ENCODE measurements around the gene FMNL2.

The FMNL2 gene

DNA sequence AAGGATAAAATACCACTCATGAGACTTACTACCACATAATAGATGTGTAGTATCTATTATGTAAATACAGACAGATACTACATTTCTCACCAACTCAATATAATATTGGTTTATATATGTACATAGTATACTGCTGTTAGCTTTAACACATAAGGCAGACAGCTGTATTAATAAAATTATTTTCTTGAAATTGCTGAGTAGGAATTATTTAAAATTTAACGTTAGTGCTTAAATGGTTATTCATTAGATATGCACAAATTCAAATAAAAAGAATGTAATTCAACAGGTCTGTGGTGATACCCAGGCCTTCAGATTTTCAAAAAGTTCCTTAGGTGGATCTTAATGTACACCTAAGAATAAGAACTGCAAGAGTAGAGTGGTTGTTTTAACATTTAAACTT, 323.2 kb downstream of the FMNL2 start:
- no peak overlapping the region for H3K27ac ChIP-seq
- TF ChIP-seq, protein P1, sequence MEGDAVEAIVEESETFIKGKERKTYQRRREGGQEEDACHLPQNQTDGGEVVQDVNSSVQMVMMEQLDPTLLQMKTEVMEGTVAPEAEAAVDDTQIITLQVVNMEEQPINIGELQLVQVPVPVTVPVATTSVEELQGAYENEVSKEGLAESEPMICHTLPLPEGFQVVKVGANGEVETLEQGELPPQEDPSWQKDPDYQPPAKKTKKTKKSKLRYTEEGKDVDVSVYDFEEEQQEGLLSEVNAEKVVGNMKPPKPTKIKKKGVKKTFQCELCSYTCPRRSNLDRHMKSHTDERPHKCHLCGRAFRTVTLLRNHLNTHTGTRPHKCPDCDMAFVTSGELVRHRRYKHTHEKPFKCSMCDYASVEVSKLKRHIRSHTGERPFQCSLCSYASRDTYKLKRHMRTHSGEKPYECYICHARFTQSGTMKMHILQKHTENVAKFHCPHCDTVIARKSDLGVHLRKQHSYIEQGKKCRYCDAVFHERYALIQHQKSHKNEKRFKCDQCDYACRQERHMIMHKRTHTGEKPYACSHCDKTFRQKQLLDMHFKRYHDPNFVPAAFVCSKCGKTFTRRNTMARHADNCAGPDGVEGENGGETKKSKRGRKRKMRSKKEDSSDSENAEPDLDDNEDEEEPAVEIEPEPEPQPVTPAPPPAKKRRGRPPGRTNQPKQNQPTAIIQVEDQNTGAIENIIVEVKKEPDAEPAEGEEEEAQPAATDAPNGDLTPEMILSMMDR (IDR thresholded peaks at IDR 0.05) = no peak

GRCh38 chr2:152661076-152661475, 326.1 kb downstream of the FMNL2 start:
- TF ChIP-seq, protein P1 (IDR thresholded peaks at IDR 0.05) = no peak
- Histone ChIP-seq H3K36me3 (peaks cover 100% of the 10 kb centered on the region), H3K9me3 (no peaks in the 10 kb centered on the region)

More for the DNA sequence above, 323.2 kb downstream of the FMNL2 start:
- Histone ChIP-seq H3K27me3 (no peaks in the 10 kb centered on the region), H3K4me1 (ENCODE audit: control insufficient read depth in 1 of 2, insufficient read depth in 1 of 2, low read depth in 1 of 2, low read length in 1 of 2) (no peaks in the 10 kb centered on the region), H3K36me3 (peaks cover 99% of the 10 kb centered on the region), H3K4me3 (ENCODE audit: low read depth in 1 of 2, low read length in 1 of 2) (no peak overlapping the region), H3K9me3 (no peaks in the 10 kb centered on the region)

DNA sequence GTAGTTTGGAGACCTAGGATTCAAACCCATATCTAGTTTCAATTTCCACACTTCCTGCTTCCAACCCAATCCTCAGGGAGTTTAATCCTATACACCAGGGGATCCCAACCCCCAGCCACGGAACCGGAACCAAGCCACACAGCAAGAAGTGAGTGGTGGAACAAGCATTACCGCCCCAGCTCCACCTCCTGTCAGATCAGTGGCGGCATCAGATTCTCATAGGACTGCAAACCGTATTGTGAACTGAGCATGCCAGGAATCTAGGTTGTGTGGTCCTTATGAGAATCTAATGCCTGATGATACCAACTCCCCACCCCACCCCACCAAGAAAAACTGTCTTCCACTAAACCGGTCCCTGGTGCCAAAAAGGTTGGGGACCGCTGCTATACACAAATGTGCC, 329.8 kb downstream of the FMNL2 start:
- TF ChIP-seq, protein P1 (IDR thresholded peaks at IDR 0.05) = no peak
- peaks cover 100% of the 10 kb centered on the region for H3K36me3 ChIP-seq
- no peaks in the 10 kb centered on the region for H3K9me3 ChIP-seq
- H3K27ac ChIP-seq = no peak overlapping the region
- no peaks in the 10 kb centered on the region for H3K27me3 ChIP-seq
- no peaks in the 10 kb centered on the region for H3K4me1 ChIP-seq (ENCODE audit: control insufficient read depth in 1 of 2, insufficient read depth in 1 of 2, low read depth in 1 of 2, low read length in 1 of 2)
- no peak overlapping the region for H3K4me3 ChIP-seq (ENCODE audit: low read depth in 1 of 2, low read length in 1 of 2)

More at GRCh38 chr2:152661076-152661475, 326.1 kb downstream of the FMNL2 start:
- Histone ChIP-seq H3K4me3 (ENCODE audit: low read depth in 1 of 2, low read length in 1 of 2) (no peak overlapping the region), H3K4me1 (ENCODE audit: control insufficient read depth in 1 of 2, insufficient read depth in 1 of 2, low read depth in 1 of 2, low read length in 1 of 2) (no peaks in the 10 kb centered on the region), H3K27me3 (no peaks in the 10 kb centered on the region), H3K27ac (no peak overlapping the region)

GRCh38 chr2:152674334-152674733, 339.4 kb downstream of the FMNL2 start:
- TF ChIP-seq, protein P1 (IDR thresholded peaks at IDR 0.05) = no peak
- no peaks in the 10 kb centered on the region for H3K4me1 ChIP-seq (ENCODE audit: control insufficient read depth in 1 of 2, insufficient read depth in 1 of 2, low read depth in 1 of 2, low read length in 1 of 2)
- H3K27ac ChIP-seq = no peak overlapping the region
- H3K4me3 ChIP-seq (ENCODE audit: low read depth in 1 of 2, low read length in 1 of 2) = no peak overlapping the region
- no peaks in the 10 kb centered on the region for H3K27me3 ChIP-seq
- peaks cover 97% of the 10 kb centered on the region for H3K36me3 ChIP-seq
- H3K9me3 ChIP-seq = no peaks in the 10 kb centered on the region

DNA sequence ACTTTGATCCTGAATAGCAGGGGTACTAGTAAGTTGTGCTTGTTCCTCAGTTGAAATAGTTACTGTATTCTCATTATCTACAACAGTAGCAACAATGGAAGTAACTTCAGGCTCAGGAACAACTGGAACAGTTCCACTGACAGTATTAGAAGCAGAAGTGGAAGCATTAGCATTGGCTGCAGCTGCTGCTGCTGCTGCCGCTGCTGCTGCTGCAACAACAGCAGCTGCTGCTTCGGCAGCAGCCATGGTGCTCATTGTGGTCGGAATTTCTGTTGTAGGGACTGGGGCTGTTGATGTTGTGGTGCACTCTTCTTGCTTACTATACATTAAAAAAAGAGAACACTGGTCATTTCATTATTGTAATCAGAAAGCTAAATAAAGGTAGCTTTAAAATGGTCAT, 341.5 kb downstream of the FMNL2 start:
- H3K27ac ChIP-seq = no peak overlapping the region
- H3K4me1 ChIP-seq (ENCODE audit: control insufficient read depth in 1 of 2, insufficient read depth in 1 of 2, low read depth in 1 of 2, low read length in 1 of 2) = no peaks in the 10 kb centered on the region
- TF ChIP-seq, protein P1 (IDR thresholded peaks at IDR 0.05) = no peak
- H3K4me3 ChIP-seq (ENCODE audit: low read depth in 1 of 2, low read length in 1 of 2) = no peak overlapping the region
- H3K36me3 ChIP-seq = peaks cover 95% of the 10 kb centered on the region
- H3K9me3 ChIP-seq = no peaks in the 10 kb centered on the region
- no peaks in the 10 kb centered on the region for H3K27me3 ChIP-seq

- Histone ChIP-seq H3K36me3 (peaks cover 76% of the 10 kb centered on the region), H3K27ac (no peak overlapping the region)
Measured at GRCh38 chr2:152678808-152679207, 343.8 kb downstream of the FMNL2 start.

More at GRCh38 chr2:152678808-152679207, 343.8 kb downstream of the FMNL2 start:
- no peaks in the 10 kb centered on the region for H3K9me3 ChIP-seq
- TF ChIP-seq, protein P1 (IDR thresholded peaks at IDR 0.05) = no peak
- H3K4me1 ChIP-seq (ENCODE audit: control insufficient read depth in 1 of 2, insufficient read depth in 1 of 2, low read depth in 1 of 2, low read length in 1 of 2) = no peaks in the 10 kb centered on the region
- no peaks in the 10 kb centered on the region for H3K27me3 ChIP-seq
- no peak overlapping the region for H3K4me3 ChIP-seq (ENCODE audit: low read depth in 1 of 2, low read length in 1 of 2)

Measured in neutrophil (primary cell).